OCI-LY1 (cell line): ENCODE results near the gene OR2M2.

Experiments
- EZH2 ChIP-seq: fragments of 200-600 bp; sonication (generic), shearing (Covaris generic); IDR thresholded peaks from 2 replicates; pipeline ENCODE4 v1.8.0; 2017; ENCODE audit warnings: borderline replicate concordance, mixed run types, mild to moderate bottlenecking, antibody characterized with exemption, low read length, moderate library complexity, mixed read lengths
- TF ChIP-seq, protein P1 (sequence below): fragments of 200-600 bp; sonication (generic), shearing (Covaris generic); IDR thresholded peaks from 2 replicates; pipeline ENCODE4 v1.5.1; 2017; ENCODE audit warnings: mild to moderate bottlenecking, antibody characterized with exemption, low read length, moderate library complexity, mixed read lengths

DNA sequence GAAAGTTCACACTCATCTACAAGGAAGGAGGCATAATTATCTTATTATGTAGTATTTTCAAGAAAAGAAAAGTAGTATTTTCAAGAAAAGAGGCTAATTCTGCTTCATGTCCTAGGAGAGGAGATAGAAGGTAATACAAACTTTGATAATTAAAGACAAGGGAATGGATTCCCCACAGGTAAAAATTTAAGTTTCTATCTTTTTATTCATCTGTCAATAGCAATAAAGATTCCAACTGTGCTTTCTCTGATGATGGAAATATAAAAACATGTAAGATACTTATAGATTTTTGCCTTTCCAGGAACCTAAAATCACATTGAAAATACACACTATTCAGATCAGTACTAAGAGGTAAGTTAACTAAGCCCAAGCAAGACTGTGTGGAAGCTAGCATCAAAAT is at the start of gene OR2M2:
- TF ChIP-seq, protein P1, sequence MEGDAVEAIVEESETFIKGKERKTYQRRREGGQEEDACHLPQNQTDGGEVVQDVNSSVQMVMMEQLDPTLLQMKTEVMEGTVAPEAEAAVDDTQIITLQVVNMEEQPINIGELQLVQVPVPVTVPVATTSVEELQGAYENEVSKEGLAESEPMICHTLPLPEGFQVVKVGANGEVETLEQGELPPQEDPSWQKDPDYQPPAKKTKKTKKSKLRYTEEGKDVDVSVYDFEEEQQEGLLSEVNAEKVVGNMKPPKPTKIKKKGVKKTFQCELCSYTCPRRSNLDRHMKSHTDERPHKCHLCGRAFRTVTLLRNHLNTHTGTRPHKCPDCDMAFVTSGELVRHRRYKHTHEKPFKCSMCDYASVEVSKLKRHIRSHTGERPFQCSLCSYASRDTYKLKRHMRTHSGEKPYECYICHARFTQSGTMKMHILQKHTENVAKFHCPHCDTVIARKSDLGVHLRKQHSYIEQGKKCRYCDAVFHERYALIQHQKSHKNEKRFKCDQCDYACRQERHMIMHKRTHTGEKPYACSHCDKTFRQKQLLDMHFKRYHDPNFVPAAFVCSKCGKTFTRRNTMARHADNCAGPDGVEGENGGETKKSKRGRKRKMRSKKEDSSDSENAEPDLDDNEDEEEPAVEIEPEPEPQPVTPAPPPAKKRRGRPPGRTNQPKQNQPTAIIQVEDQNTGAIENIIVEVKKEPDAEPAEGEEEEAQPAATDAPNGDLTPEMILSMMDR, result no peak
- no peak for TF ChIP-seq EZH2
